Bronchial epithelial cell (primary cell): ENCODE data around the gene GIPC3. TPM values are rescaled to one million over a fixed set of nuclear protein-coding genes. Genes with fewer than 3 reads are reported as not detected.

Experiments
- DNase-seq: peaks from one replicate; pipeline ENCODE4 v3.0.0-alpha.2; 2010; ENCODE audit warnings: low read depth
- FAIRE-seq: peaks from 2 replicates; lab custom pipeline; 2011; peaks lifted over from hg19 to GRCh38; lab: Jason Lieb, UNC
- H3K27me3 ChIP-seq: 2 replicates; pipeline ENCODE4 v1.5.1; 2011; ENCODE audit warnings: low read length; ENCODE audit not compliant: control insufficient read depth, insufficient read depth
- H3K36me3 ChIP-seq: 2 replicates; pipeline ENCODE4 v1.5.1; 2011; ENCODE audit warnings: low read length; ENCODE audit not compliant: control insufficient read depth, insufficient read depth
- H3K4me3 ChIP-seq: 2 replicates; pipeline ENCODE4 v1.5.1; 2011; ENCODE audit warnings: mild to moderate bottlenecking, low read depth, low read length, control low read depth
- CTCF ChIP-seq: IDR thresholded peaks from 2 replicates; pipeline ENCODE4 v1.5.1; 2011; ENCODE audit warnings: mild to moderate bottlenecking, moderate library complexity, low read length, control low read depth, inconsistent platforms; ENCODE audit not compliant: insufficient read depth, severe bottlenecking
- total RNA-seq: library from RNA; depleted of rRNA; stranded (reverse); fragments of >200 nt; gene quantifications from 2 replicates; pipeline ENCODE4 v1.2.1, GENCODE V29; 2014

Gene GIPC3
- total RNA-seq, 1 donor from 2014 or later, result not detected

GRCh38 chr19:3544058-3544376 lies 41.3 kb upstream of the GIPC3 start:
- no peak for TF ChIP-seq CTCF
- FAIRE-seq (no peak), DNase-seq (no peak)
- Histone ChIP-seq H3K27me3 (no peaks in the 10 kb centered on the region), H3K36me3 (peaks cover 17% of the 10 kb centered on the region), H3K4me3 (no peak overlapping the region)

GRCh38 chr19:3544742-3545668 lies 40.3 kb upstream of the GIPC3 start:
- Histone ChIP-seq H3K4me3 (no peak overlapping the region), H3K27me3 (no peaks in the 10 kb centered on the region), H3K36me3 (peaks cover 19% of the 10 kb centered on the region)
- TF ChIP-seq CTCF, result peak; percentile 95
- FAIRE-seq, result no peak
- DNase-seq, result peak; percentile 42

GRCh38 chr19:3545669-3546034 lies 39.6 kb upstream of the GIPC3 start:
- Histone ChIP-seq H3K4me3 (no peak overlapping the region), H3K36me3 (peaks cover 19% of the 10 kb centered on the region), H3K27me3 (no peaks in the 10 kb centered on the region)
- DNase-seq (no peak), FAIRE-seq (no peak)
- TF ChIP-seq CTCF, result no peak

GRCh38 chr19:3546119-3546518 lies 39.2 kb upstream of the GIPC3 start:
- Histone ChIP-seq H3K36me3 (peaks cover 23% of the 10 kb centered on the region), H3K4me3 (no peak overlapping the region), H3K27me3 (no peaks in the 10 kb centered on the region)
- FAIRE-seq (no peak), DNase-seq (no peak)
- no peak for TF ChIP-seq CTCF

- peak; percentile 64 for TF ChIP-seq CTCF
- DNase-seq, result no peak
- Histone ChIP-seq H3K4me3 (no peak overlapping the region), H3K27me3 (no peaks in the 10 kb centered on the region), H3K36me3 (peaks cover 23% of the 10 kb centered on the region)
- no peak for FAIRE-seq
Observed at GRCh38 chr19:3547301-3547731, 38.0 kb upstream of the GIPC3 start.

GRCh38 chr19:3547767-3548282 lies 37.5 kb upstream of the GIPC3 start:
- FAIRE-seq, result no peak
- DNase-seq, result no peak
- Histone ChIP-seq H3K4me3 (no peak overlapping the region), H3K27me3 (no peaks in the 10 kb centered on the region), H3K36me3 (peaks cover 23% of the 10 kb centered on the region)
- no peak for TF ChIP-seq CTCF
